ENCODE results near the gene TLE5.

DNA sequence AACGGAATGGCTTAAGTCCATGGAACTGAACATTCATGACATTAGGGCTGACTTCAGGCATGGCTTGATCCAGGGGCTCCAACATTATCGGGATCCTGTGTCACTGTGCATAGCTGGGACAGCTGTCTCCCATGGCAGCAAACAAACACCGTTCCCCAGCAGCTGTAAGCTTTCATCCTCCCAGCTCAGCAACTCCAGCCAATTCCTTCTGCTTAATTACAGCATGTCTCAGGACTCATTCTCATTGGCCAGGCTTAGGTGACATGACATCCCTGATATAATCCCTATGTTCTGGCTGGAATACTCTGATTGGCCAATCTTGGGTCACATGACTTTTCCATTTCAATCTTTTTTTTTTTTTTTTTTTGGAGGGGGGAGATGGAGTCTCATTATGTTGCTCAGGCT is 10.9 kb upstream of the TLE5 start:
- TF ChIP-seq, protein P1, sequence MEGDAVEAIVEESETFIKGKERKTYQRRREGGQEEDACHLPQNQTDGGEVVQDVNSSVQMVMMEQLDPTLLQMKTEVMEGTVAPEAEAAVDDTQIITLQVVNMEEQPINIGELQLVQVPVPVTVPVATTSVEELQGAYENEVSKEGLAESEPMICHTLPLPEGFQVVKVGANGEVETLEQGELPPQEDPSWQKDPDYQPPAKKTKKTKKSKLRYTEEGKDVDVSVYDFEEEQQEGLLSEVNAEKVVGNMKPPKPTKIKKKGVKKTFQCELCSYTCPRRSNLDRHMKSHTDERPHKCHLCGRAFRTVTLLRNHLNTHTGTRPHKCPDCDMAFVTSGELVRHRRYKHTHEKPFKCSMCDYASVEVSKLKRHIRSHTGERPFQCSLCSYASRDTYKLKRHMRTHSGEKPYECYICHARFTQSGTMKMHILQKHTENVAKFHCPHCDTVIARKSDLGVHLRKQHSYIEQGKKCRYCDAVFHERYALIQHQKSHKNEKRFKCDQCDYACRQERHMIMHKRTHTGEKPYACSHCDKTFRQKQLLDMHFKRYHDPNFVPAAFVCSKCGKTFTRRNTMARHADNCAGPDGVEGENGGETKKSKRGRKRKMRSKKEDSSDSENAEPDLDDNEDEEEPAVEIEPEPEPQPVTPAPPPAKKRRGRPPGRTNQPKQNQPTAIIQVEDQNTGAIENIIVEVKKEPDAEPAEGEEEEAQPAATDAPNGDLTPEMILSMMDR (IDR thresholded peaks at IDR 0.05), result no peak
- TF ChIP-seq POLR2A (IDR thresholded peaks at IDR 0.05), result no peak
- TF ChIP-seq POLR2AphosphoS5 (IDR thresholded peaks at IDR 0.05), result peak in 3 of 4 donors; percentile 22 to 48 (median 26)

Measured in sigmoid colon (tissue), 4 donors.